Retinal pigment epithelial cell (primary cell): ENCODE results near the gene TAS2R46.
"Not testable (repeated sequence)": the region's sequence is repeated elsewhere in the genome, so short reads cannot be mapped to it uniquely, and the experiment has no call there.

Experiments used
- DNase-seq: peaks from one replicate; pipeline ENCODE4 v3.0.0-alpha.2; 2010; ENCODE audit warnings: low read depth
- H3K4me3 ChIP-seq: 2 replicates; pipeline ENCODE4 v1.5.1; 2011; ENCODE audit warnings: mild to moderate bottlenecking, low read length, control low read depth, moderate library complexity
- TF ChIP-seq, protein P1 (sequence below): conservative IDR thresholded peaks from 2 replicates; pipeline ENCODE4 v1.5.1; 2011; ENCODE audit warnings: low read depth, low read length, control low read depth, inconsistent platforms

Gene TAS2R46, protein sequence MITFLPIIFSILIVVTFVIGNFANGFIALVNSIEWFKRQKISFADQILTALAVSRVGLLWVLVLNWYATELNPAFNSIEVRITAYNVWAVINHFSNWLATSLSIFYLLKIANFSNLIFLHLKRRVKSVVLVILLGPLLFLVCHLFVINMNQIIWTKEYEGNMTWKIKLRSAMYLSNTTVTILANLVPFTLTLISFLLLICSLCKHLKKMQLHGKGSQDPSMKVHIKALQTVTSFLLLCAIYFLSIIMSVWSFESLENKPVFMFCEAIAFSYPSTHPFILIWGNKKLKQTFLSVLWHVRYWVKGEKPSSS

GRCh38 chr12:11062194-11062593 lies at the start of gene TAS2R46:
Gene TAS2R46 (minus strand): TSS chr12:11062294. CDS start chr12:11062294, 0 bp downstream.
- DNase-seq, H3K4me3 ChIP-seq: not testable (repeated sequence)

GRCh38 chr12:11111213-11111612 lies 49.1 kb upstream of the TAS2R46 start:
- DNase-seq, H3K4me3 ChIP-seq: not testable (repeated sequence)

GRCh38 chr12:11108862-11109261 lies 46.8 kb upstream of the TAS2R46 start:
- no peak overlapping the region for H3K4me3 ChIP-seq
- TF ChIP-seq, protein P1, sequence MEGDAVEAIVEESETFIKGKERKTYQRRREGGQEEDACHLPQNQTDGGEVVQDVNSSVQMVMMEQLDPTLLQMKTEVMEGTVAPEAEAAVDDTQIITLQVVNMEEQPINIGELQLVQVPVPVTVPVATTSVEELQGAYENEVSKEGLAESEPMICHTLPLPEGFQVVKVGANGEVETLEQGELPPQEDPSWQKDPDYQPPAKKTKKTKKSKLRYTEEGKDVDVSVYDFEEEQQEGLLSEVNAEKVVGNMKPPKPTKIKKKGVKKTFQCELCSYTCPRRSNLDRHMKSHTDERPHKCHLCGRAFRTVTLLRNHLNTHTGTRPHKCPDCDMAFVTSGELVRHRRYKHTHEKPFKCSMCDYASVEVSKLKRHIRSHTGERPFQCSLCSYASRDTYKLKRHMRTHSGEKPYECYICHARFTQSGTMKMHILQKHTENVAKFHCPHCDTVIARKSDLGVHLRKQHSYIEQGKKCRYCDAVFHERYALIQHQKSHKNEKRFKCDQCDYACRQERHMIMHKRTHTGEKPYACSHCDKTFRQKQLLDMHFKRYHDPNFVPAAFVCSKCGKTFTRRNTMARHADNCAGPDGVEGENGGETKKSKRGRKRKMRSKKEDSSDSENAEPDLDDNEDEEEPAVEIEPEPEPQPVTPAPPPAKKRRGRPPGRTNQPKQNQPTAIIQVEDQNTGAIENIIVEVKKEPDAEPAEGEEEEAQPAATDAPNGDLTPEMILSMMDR: no peak
- no peak for DNase-seq

- no peak for DNase-seq
- TF ChIP-seq, protein P1: no peak
- no peak overlapping the region for H3K4me3 ChIP-seq
Observed at GRCh38 chr12:11107719-11108118, 45.6 kb upstream of the TAS2R46 start.

GRCh38 chr12:11106288-11106687 lies 44.2 kb upstream of the TAS2R46 start:
- no peak overlapping the region for H3K4me3 ChIP-seq
- TF ChIP-seq, protein P1: no peak
- no peak for DNase-seq

DNA sequence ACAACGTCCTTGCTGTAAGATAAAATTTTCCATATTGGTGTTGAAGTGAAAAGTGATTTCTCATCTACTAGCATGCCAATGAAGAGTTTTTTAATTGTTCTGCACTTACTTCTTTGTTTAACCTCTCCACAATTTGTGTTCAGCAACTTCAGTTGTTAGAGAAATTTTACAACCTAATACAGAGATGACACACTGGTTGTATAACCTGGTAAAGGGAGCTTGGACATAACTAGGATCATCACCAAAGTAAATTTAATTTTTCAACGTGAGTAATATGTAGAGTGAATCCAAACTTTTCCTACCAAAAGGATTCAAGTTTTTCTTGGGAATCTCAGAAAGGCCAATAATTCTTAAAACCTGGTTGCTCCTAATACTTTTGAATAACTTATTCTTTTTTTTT lies 43.5 kb upstream of the TAS2R46 start:
- no peak overlapping the region for H3K4me3 ChIP-seq
- TF ChIP-seq, protein P1: no peak
- no peak for DNase-seq

- not testable (repeated sequence) for DNase-seq, H3K4me3 ChIP-seq
Observed at GRCh38 chr12:11094910-11095309, 32.8 kb upstream of the TAS2R46 start.

DNA sequence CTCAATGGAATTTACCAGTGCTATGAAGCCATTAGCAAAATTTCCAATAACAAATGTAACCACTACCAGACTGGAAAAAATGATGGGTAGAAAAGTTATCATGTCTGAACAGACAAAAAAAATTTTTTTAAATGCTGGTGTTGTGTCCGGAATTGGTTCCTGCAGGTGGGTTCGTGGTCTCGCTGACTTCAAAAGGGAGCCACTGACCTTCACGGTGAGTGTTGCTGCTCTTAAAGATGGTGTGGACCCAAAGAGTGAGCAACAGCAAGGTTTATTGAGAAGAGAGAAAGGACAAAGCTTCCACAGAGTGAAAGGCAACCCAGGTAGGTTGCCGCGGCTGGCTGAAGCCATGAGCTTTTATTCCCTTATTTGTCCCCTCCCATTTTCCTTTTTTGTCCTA lies 30.0 kb upstream of the TAS2R46 start, which contains the start of gene TAS2R43:
Gene TAS2R43, minus strand, starts transcription at position 186 of the 400 bp plus-strand sequence. Its CDS starts 84 bp downstream, at position 102.
- DNase-seq: no peak
- TF ChIP-seq, protein P1: no peak
- no peak within 1 kb of the TSS for H3K4me3 ChIP-seq
